Tibial nerve (tissue), 4 donors: ENCODE results near the gene PCDH9. TPM values are rescaled to one million over a fixed set of nuclear protein-coding genes. Genes with fewer than 3 reads are reported as not detected.

Source experiments
- DNase-seq, 2 donors: peaks; one replicate each; pipeline ENCODE4 v3.0.0-alpha.2; 2019; ENCODE audit warnings: low spot score in 2 of 2
- H3K27ac ChIP-seq, 4 donors: fragments of 200-600 bp; sonication (generic) in 3 of 4; one replicate each; pipeline ENCODE4 v1.5.1; 2017 to 2019; ENCODE audit warnings: mild to moderate bottlenecking in 1 of 4
- H3K27me3 ChIP-seq, 2 donors: fragments of 200-600 bp; sonication (generic) in 1 of 2; one replicate each; pipeline versions ENCODE4 v1.5.1 to v1.6.0; 2017 to 2019
- H3K36me3 ChIP-seq, 3 donors: fragments of 200-600 bp; sonication (generic); one replicate each; pipeline ENCODE4 v1.5.1; 2018 to 2019
- H3K4me1 ChIP-seq, 4 donors: fragments of 200-600 bp; sonication (generic) in 3 of 4; one replicate each; pipeline ENCODE4 v1.5.1; 2017 to 2019
- H3K4me3 ChIP-seq, 4 donors: fragments of 200-600 bp; sonication (generic) in 3 of 4; one replicate each; pipeline ENCODE4 v1.5.1; 2017 to 2019; ENCODE audit warnings: mild to moderate bottlenecking in 1 of 4, moderate library complexity in 1 of 4
- H3K9me3 ChIP-seq, 4 donors: fragments of 200-600 bp; sonication (generic) in 3 of 4; one replicate each; pipeline ENCODE4 v1.5.1; 2017 to 2019
- CTCF ChIP-seq, 5 experiments: fragments of 200-600 bp in 3 of 5; fragments of 450-650 bp in 2 of 5; sonication (generic) in 3 of 5; IDR thresholded peaks; one replicate each; pipeline ENCODE4 v1.5.1; 2016 to 2019; ENCODE audit warnings: antibody characterized with exemption in 5 of 5, mild to moderate bottlenecking in 3 of 5, moderate library complexity in 2 of 5
- EP300 ChIP-seq, 2 donors: sonication (generic); formaldehyde crosslinking; IDR thresholded peaks; one replicate each; pipeline ENCODE4 v1.6.1; 2017; ENCODE audit warnings: antibody characterized with exemption in 2 of 2, mild to moderate bottlenecking in 1 of 2
- POLR2A ChIP-seq, 2 donors: fragments of 450-650 bp; IDR thresholded peaks; one replicate each; pipeline ENCODE4 v1.6.1; 2017; ENCODE audit warnings: antibody characterized with exemption in 2 of 2, mild to moderate bottlenecking in 2 of 2, moderate library complexity in 2 of 2
- WGBS, 2 donors: methylation state at CpG; one replicate each; pipeline ENCODE4 v1.1.5; 2018; 5-methylcytosine and 5-hydroxymethylcytosine counted together
- total RNA-seq, 4 donors: library from RNA; depleted of rRNA; stranded (reverse); fragments of >200 nt; gene quantifications; one replicate each; pipeline ENCODE4 v1.1.0, GENCODE V29; 2016

PCDH9 gene
- total RNA-seq, 4 donors from 2014 or later: 11.8 to 28.6 (median 14.4) TPM

GRCh38 chr13:66927562-66927961, 302.6 kb downstream of the PCDH9 start:
- TF ChIP-seq CTCF (IDR thresholded peaks at IDR 0.05): no peak
- Histone ChIP-seq H3K4me1 (peaks cover 0 to 4% (median 0%) of the 10 kb centered on the region in 4 donors), H3K27ac (no peak overlapping the region), H3K27me3 (no peaks in the 10 kb centered on the region), H3K9me3 (no peaks in the 10 kb centered on the region), H3K4me3 (no peak overlapping the region), H3K36me3 (no peaks in the 10 kb centered on the region)
- DNase-seq: no peak

- peaks cover 0 to 4% (median 0%) of the 10 kb centered on the region in 4 donors for H3K4me1 ChIP-seq
- H3K36me3 ChIP-seq: no peaks in the 10 kb centered on the region
- H3K9me3 ChIP-seq: no peaks in the 10 kb centered on the region
- H3K27ac ChIP-seq: no peak overlapping the region
- no peaks in the 10 kb centered on the region for H3K27me3 ChIP-seq
- no peak overlapping the region for H3K4me3 ChIP-seq
- no peak for DNase-seq
- TF ChIP-seq POLR2A (IDR thresholded peaks at IDR 0.05) (no peak), EP300 (IDR thresholded peaks at IDR 0.05) (no peak), CTCF (IDR thresholded peaks at IDR 0.05) (no peak)
- 66 to 71% methylated on average over 6 of the region's 6 CpGs for WGBS, 2 donors
Measured at GRCh38 chr13:66926851-66927524, 303.1 kb downstream of the PCDH9 start.

GRCh38 chr13:66926200-66926850, 303.8 kb downstream of the PCDH9 start:
- no peak overlapping the region for H3K4me3 ChIP-seq
- DNase-seq: no peak
- H3K27ac ChIP-seq: no peak overlapping the region
- TF ChIP-seq EP300 (IDR thresholded peaks at IDR 0.05) (no peak), POLR2A (IDR thresholded peaks at IDR 0.05) (no peak), CTCF (IDR thresholded peaks at IDR 0.05) (no peak)
- no peaks in the 10 kb centered on the region for H3K27me3 ChIP-seq
- 80 to 83% methylated on average over 4 of the region's 4 CpGs for WGBS, 2 donors
- H3K36me3 ChIP-seq: no peaks in the 10 kb centered on the region
- H3K9me3 ChIP-seq: no peaks in the 10 kb centered on the region
- peaks cover 0 to 4% (median 0%) of the 10 kb centered on the region in 4 donors for H3K4me1 ChIP-seq

GRCh38 chr13:66922444-66922843, 307.7 kb downstream of the PCDH9 start:
- H3K9me3 ChIP-seq: peaks cover 0 to 2% (median 0%) of the 10 kb centered on the region in 4 donors
- peaks cover 0 to 4% (median 0%) of the 10 kb centered on the region in 4 donors for H3K4me1 ChIP-seq
- no peak for TF ChIP-seq CTCF (IDR thresholded peaks at IDR 0.05)
- no peak for TF ChIP-seq EP300 (IDR thresholded peaks at IDR 0.05)
- TF ChIP-seq POLR2A (IDR thresholded peaks at IDR 0.05): no peak
- no peaks in the 10 kb centered on the region for H3K36me3 ChIP-seq
- no peak overlapping the region for H3K4me3 ChIP-seq
- no peak for DNase-seq
- no peak overlapping the region for H3K27ac ChIP-seq
- no peaks in the 10 kb centered on the region for H3K27me3 ChIP-seq
- 52 to 68% methylated on average over 1 of the region's 1 CpG for WGBS, 2 donors

GRCh38 chr13:66921437-66921836, 308.7 kb downstream of the PCDH9 start:
- H3K27me3 ChIP-seq: no peaks in the 10 kb centered on the region
- no peaks in the 10 kb centered on the region for H3K36me3 ChIP-seq
- no peak overlapping the region for H3K4me3 ChIP-seq
- no peak for DNase-seq
- WGBS, 2 donors: 38 to 42% methylated on average over 5 of the region's 5 CpGs
- no peak overlapping the region for H3K27ac ChIP-seq
- no peaks in the 10 kb centered on the region for H3K4me1 ChIP-seq
- TF ChIP-seq CTCF (IDR thresholded peaks at IDR 0.05) (no peak), POLR2A (IDR thresholded peaks at IDR 0.05) (no peak), EP300 (IDR thresholded peaks at IDR 0.05) (no peak)
- H3K9me3 ChIP-seq: peaks cover 0 to 2% (median 0%) of the 10 kb centered on the region in 4 donors
